GM23338 (cell line): ENCODE measurements around the gene NAAA. TPM values are rescaled to one million over a fixed set of nuclear protein-coding genes. Genes with fewer than 3 reads are reported as not detected.

ENCODE experiments used
- ATAC-seq: fragments of 200-7000 bp; cut with Tn5 transposase; 3 replicates; pipeline ENCODE4 v1.9.1; 2020
- DNase-seq: peaks from one replicate; pipeline ENCODE4 v3.0.0-alpha.2; 2015; ENCODE audit warnings: low spot score
- H2AFZ ChIP-seq: fragments of 200-600 bp; sonication (generic); 2 replicates; pipeline ENCODE4 v1.8.0; 2016; ENCODE audit warnings: antibody characterized with exemption, mild to moderate bottlenecking, moderate library complexity
- H3F3A ChIP-seq: fragments of 200-600 bp; sonication (generic); replicated peaks from 2 replicates; pipeline ENCODE4 v1.8.0; 2017; ENCODE audit warnings: antibody characterized with exemption, mixed run types, low read depth
- H3K27ac ChIP-seq: fragments of 200-600 bp; sonication (generic); 2 replicates; pipeline ENCODE4 v1.6.1; 2016; ENCODE audit warnings: low read depth
- H3K27me3 ChIP-seq: fragments of 200-600 bp; sonication (generic); 2 replicates; pipeline ENCODE4 v1.8.0; 2016; ENCODE audit warnings: mild to moderate bottlenecking, mixed run types, moderate library complexity; ENCODE audit not compliant: insufficient read depth
- H3K36me3 ChIP-seq: fragments of 200-600 bp; sonication (generic); 2 replicates; pipeline ENCODE4 v1.8.0; 2016; ENCODE audit warnings: mild to moderate bottlenecking; ENCODE audit not compliant: insufficient read depth
- H3K4me1 ChIP-seq: fragments of 200-600 bp; sonication (generic); 2 replicates; pipeline ENCODE4 v1.8.0; 2016; ENCODE audit warnings: mild to moderate bottlenecking, moderate library complexity; ENCODE audit not compliant: insufficient read depth
- H3K4me2 ChIP-seq: fragments of 200-600 bp; sonication (generic); 2 replicates; pipeline ENCODE4 v1.7.1; 2017; ENCODE audit warnings: mixed run types
- H3K4me3 ChIP-seq: fragments of 200-600 bp; sonication (generic); 2 replicates; pipeline ENCODE4 v1.6.1; 2016; ENCODE audit warnings: mixed run types
- H3K79me2 ChIP-seq: fragments of 200-600 bp; sonication (generic); replicated peaks from 2 replicates; pipeline ENCODE4 v1.8.0; 2017; ENCODE audit warnings: mild to moderate bottlenecking; ENCODE audit not compliant: insufficient read depth
- H3K9me2 ChIP-seq: fragments of 200-600 bp; sonication (generic); 2 replicates; pipeline ENCODE4 v1.8.0; 2017; ENCODE audit not compliant: insufficient read depth
- H4K20me1 ChIP-seq: fragments of 200-600 bp; sonication (generic); replicated peaks from 2 replicates; pipeline ENCODE4 v1.8.0; 2017; ENCODE audit warnings: mild to moderate bottlenecking; ENCODE audit not compliant: insufficient read depth
- H3K27ac Mint-ChIP-seq: 2 replicates; pipeline ENCODE4 v1.8.0; 2020; ENCODE audit warnings: inconsistent platforms, mild to moderate bottlenecking, moderate library complexity, mixed read lengths
- H3K27me3 Mint-ChIP-seq: 3 replicates; pipeline ENCODE4 v1.8.0; 2022; ENCODE audit warnings: low read depth, mild to moderate bottlenecking, moderate library complexity, mixed read lengths, inconsistent platforms; ENCODE audit not compliant: insufficient read depth, poor library complexity
- H3K36me3 Mint-ChIP-seq: 3 replicates; pipeline ENCODE4 v1.8.0; 2021; ENCODE audit warnings: low read depth, mild to moderate bottlenecking, inconsistent platforms, moderate library complexity, mixed read lengths
- H3K4me1 Mint-ChIP-seq: 3 replicates; pipeline ENCODE4 v1.8.0; 2020; ENCODE audit warnings: mild to moderate bottlenecking, inconsistent platforms, mixed read lengths
- H3K4me3 Mint-ChIP-seq: 3 replicates; pipeline ENCODE4 v1.8.0; 2021; ENCODE audit warnings: moderate library complexity, mild to moderate bottlenecking, inconsistent platforms, mixed read lengths
- H3K9me3 Mint-ChIP-seq: 3 replicates; pipeline ENCODE4 v1.8.0; 2020; ENCODE audit warnings: moderate library complexity, mild to moderate bottlenecking, inconsistent platforms, mixed read lengths
- CREB1 ChIP-seq: fragments of 250-450 bp; sonication (Bioruptor Pico); IDR thresholded peaks from 2 replicates; pipeline ENCODE4 v1.5.0; 2020; ENCODE audit warnings: low read depth, mild to moderate bottlenecking, moderate library complexity
- EZH2 ChIP-seq: fragments of 200-600 bp; sonication (generic); IDR thresholded peaks from one replicate; pipeline ENCODE4 v1.8.0; 2017; ENCODE audit warnings: antibody characterized with exemption, mild to moderate bottlenecking, low read depth; ENCODE audit not compliant: unreplicated experiment
- EZH2phosphoT487 ChIP-seq: fragments of 200-600 bp; sonication (generic); IDR thresholded peaks from one replicate; pipeline ENCODE4 v1.8.1; 2018; ENCODE audit warnings: antibody characterized with exemption; ENCODE audit not compliant: unreplicated experiment
- JUNB ChIP-seq: IDR thresholded peaks from one replicate; pipeline ENCODE4 v1.6.1; 2016; ENCODE audit warnings: antibody characterized with exemption; ENCODE audit not compliant: unreplicated experiment
- NANOG ChIP-seq: IDR thresholded peaks from 2 replicates; pipeline ENCODE4 v1.6.1; 2016; ENCODE audit warnings: antibody characterized with exemption, borderline replicate concordance
- POLR2AphosphoS5 ChIP-seq: IDR thresholded peaks from 2 replicates; pipeline ENCODE4 v1.6.1; 2016; ENCODE audit warnings: antibody characterized with exemption, low read depth
- STAT1 ChIP-seq: IDR thresholded peaks from one replicate; pipeline ENCODE4 v1.6.1; 2016; ENCODE audit warnings: antibody characterized with exemption; ENCODE audit not compliant: unreplicated experiment
- ZNF114 ChIP-seq: fragments of 250-450 bp; sonication (Bioruptor Pico); IDR thresholded peaks from 2 replicates; pipeline ENCODE4 v1.5.0; 2020; ENCODE audit warnings: mild to moderate bottlenecking, moderate library complexity
- ZNF331 ChIP-seq: fragments of 250-450 bp; sonication (Bioruptor Pico); IDR thresholded peaks from 2 replicates; pipeline ENCODE4 v1.5.0; 2020; ENCODE audit warnings: low read depth, mild to moderate bottlenecking, moderate library complexity
- polyA plus RNA-seq: library from polyadenylated mRNA; unstranded; fragments of >200 nt; fragmentation: Nextera tagmentation; extraction: Ambion mirVana; gene quantifications from 2 replicates; pipeline ENCODE4 v1.2.1, GENCODE V29; 2016
- total RNA-seq: library from RNA; depleted of rRNA; stranded (reverse); fragments of >200 nt; shearing (Covaris generic); gene quantifications from 2 replicates; pipeline ENCODE4 v1.2.3, GENCODE V29; 2014
- TF ChIP-seq, protein P1 (sequence below), 2 experiments: fragments of 200-600 bp in 1 of 2; sonication (generic) in 1 of 2; conservative IDR thresholded peaks; 2 replicates each; pipeline versions ENCODE4 v1.5.1 to v1.6.1; 2016 to 2017; ENCODE audit warnings: antibody characterized with exemption in 2 of 2, low read depth in 2 of 2, mild to moderate bottlenecking in 2 of 2, moderate library complexity in 1 of 2
- TF ChIP-seq, protein P2 (sequence below): IDR thresholded peaks from 2 replicates; pipeline ENCODE4 v1.6.1; 2016; ENCODE audit warnings: antibody characterized with exemption
- TF ChIP-seq, protein P3 (sequence below): fragments of 250-450 bp; sonication (Bioruptor Pico); IDR thresholded peaks from 2 replicates; pipeline ENCODE4 v1.5.0; 2020; ENCODE audit warnings: mild to moderate bottlenecking, moderate library complexity
- TF ChIP-seq, protein P4 (sequence below): IDR thresholded peaks from one replicate; pipeline ENCODE4 v1.6.1; 2018; ENCODE audit warnings: antibody characterized with exemption; ENCODE audit not compliant: unreplicated experiment

NAAA gene
- total and polyA plus RNA-seq, 2 experiments from 2014 or later = 13.2 to 36.6 TPM

DNA sequence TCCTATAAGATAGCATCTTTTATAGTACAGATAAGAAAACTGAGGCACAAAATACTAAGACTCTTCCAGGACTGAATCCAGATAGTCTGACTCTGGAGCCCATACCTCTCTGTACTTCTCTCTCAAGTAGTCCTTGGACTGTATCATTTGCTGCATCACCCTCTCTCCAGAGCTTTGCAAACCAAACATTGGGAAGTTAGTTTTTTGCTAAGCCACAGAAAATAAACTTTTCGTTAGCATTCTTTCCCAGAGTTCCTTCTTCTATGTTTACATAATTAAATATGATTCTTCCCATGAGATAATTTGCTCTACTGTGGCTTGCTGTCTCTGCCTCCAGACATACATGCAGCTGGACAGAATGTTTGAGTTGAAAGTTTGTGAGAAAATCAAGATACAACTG, 60.5 kb downstream of the NAAA start (continued):
- TF ChIP-seq, protein P1, sequence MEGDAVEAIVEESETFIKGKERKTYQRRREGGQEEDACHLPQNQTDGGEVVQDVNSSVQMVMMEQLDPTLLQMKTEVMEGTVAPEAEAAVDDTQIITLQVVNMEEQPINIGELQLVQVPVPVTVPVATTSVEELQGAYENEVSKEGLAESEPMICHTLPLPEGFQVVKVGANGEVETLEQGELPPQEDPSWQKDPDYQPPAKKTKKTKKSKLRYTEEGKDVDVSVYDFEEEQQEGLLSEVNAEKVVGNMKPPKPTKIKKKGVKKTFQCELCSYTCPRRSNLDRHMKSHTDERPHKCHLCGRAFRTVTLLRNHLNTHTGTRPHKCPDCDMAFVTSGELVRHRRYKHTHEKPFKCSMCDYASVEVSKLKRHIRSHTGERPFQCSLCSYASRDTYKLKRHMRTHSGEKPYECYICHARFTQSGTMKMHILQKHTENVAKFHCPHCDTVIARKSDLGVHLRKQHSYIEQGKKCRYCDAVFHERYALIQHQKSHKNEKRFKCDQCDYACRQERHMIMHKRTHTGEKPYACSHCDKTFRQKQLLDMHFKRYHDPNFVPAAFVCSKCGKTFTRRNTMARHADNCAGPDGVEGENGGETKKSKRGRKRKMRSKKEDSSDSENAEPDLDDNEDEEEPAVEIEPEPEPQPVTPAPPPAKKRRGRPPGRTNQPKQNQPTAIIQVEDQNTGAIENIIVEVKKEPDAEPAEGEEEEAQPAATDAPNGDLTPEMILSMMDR (conservative IDR thresholded peaks at IDR 0.05; ENCODE audit: low read depth in 2 of 2) = no peak
- no peak for TF ChIP-seq STAT1
- TF ChIP-seq JUNB = no peak

DNA sequence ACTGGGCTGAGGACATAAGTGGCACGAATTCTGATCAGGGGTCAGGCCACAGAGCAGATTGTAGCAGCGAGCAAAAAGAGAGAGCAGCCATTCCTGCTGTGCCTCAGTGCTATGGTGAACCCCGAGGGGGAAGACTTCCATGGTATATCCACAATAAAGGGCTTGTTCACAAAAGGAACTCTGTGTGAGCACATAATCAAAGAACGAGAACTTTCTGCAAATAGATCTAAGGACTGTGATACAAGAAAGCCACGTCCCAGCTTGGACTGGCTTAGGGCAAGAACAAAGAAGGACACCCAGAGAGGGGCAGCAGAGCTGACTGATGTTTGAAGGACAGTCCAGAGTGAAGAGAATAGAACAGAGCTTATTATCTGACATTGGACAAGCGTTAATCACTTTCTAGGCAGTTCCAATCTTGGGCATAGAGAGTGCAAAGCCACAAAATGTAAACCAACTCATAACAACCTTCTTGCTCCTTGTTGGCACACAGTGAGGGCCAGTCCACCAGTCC, 62.5 kb downstream of the NAAA start:
- Histone ChIP-seq H3F3A (no peaks in the 10 kb centered on the region), H3K9me2 (no peaks in the 10 kb centered on the region; the same call in 1 of the 2 replicates), H3K79me2 (no peaks in the 10 kb centered on the region), H3K27ac (no peak overlapping the region), H4K20me1 (no peaks in the 10 kb centered on the region), H3K4me3 (no peak overlapping the region), H3K4me2 (no peak overlapping the region), H3K27me3 (no peaks in the 10 kb centered on the region), H3K36me3 (no peaks in the 10 kb centered on the region), H2AFZ (peak overlapping the region; percentile 91), H3K4me1 (0 out of 2 replicates have a peak, but pooled peaks cover 3% of the 10 kb centered on the region)
- Mint-ChIP-seq H3K4me3 (no peak overlapping the region), H3K27ac (no peak overlapping the region), H3K9me3 (no peaks in the 10 kb centered on the region), H3K4me1 (peaks cover 7% of the 10 kb centered on the region), H3K27me3 (peaks cover 1% of the 10 kb centered on the region), H3K36me3 (no peaks in the 10 kb centered on the region)
- DNase-seq (no peak), ATAC-seq (peak; percentile 49)
- TF ChIP-seq POLR2AphosphoS5 (no peak), ZNF114 (CRISPR knock-in tag) (no peak), NANOG (no peak), EZH2 (no peak), CREB1 (CRISPR knock-in tag) (no peak), STAT1 (no peak), ZNF331 (CRISPR knock-in tag) (no peak), EZH2phosphoT487 (no peak), JUNB (no peak)
- TF ChIP-seq, protein P2, sequence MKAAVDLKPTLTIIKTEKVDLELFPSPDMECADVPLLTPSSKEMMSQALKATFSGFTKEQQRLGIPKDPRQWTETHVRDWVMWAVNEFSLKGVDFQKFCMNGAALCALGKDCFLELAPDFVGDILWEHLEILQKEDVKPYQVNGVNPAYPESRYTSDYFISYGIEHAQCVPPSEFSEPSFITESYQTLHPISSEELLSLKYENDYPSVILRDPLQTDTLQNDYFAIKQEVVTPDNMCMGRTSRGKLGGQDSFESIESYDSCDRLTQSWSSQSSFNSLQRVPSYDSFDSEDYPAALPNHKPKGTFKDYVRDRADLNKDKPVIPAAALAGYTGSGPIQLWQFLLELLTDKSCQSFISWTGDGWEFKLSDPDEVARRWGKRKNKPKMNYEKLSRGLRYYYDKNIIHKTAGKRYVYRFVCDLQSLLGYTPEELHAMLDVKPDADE = no peak
- TF ChIP-seq, protein P3, sequence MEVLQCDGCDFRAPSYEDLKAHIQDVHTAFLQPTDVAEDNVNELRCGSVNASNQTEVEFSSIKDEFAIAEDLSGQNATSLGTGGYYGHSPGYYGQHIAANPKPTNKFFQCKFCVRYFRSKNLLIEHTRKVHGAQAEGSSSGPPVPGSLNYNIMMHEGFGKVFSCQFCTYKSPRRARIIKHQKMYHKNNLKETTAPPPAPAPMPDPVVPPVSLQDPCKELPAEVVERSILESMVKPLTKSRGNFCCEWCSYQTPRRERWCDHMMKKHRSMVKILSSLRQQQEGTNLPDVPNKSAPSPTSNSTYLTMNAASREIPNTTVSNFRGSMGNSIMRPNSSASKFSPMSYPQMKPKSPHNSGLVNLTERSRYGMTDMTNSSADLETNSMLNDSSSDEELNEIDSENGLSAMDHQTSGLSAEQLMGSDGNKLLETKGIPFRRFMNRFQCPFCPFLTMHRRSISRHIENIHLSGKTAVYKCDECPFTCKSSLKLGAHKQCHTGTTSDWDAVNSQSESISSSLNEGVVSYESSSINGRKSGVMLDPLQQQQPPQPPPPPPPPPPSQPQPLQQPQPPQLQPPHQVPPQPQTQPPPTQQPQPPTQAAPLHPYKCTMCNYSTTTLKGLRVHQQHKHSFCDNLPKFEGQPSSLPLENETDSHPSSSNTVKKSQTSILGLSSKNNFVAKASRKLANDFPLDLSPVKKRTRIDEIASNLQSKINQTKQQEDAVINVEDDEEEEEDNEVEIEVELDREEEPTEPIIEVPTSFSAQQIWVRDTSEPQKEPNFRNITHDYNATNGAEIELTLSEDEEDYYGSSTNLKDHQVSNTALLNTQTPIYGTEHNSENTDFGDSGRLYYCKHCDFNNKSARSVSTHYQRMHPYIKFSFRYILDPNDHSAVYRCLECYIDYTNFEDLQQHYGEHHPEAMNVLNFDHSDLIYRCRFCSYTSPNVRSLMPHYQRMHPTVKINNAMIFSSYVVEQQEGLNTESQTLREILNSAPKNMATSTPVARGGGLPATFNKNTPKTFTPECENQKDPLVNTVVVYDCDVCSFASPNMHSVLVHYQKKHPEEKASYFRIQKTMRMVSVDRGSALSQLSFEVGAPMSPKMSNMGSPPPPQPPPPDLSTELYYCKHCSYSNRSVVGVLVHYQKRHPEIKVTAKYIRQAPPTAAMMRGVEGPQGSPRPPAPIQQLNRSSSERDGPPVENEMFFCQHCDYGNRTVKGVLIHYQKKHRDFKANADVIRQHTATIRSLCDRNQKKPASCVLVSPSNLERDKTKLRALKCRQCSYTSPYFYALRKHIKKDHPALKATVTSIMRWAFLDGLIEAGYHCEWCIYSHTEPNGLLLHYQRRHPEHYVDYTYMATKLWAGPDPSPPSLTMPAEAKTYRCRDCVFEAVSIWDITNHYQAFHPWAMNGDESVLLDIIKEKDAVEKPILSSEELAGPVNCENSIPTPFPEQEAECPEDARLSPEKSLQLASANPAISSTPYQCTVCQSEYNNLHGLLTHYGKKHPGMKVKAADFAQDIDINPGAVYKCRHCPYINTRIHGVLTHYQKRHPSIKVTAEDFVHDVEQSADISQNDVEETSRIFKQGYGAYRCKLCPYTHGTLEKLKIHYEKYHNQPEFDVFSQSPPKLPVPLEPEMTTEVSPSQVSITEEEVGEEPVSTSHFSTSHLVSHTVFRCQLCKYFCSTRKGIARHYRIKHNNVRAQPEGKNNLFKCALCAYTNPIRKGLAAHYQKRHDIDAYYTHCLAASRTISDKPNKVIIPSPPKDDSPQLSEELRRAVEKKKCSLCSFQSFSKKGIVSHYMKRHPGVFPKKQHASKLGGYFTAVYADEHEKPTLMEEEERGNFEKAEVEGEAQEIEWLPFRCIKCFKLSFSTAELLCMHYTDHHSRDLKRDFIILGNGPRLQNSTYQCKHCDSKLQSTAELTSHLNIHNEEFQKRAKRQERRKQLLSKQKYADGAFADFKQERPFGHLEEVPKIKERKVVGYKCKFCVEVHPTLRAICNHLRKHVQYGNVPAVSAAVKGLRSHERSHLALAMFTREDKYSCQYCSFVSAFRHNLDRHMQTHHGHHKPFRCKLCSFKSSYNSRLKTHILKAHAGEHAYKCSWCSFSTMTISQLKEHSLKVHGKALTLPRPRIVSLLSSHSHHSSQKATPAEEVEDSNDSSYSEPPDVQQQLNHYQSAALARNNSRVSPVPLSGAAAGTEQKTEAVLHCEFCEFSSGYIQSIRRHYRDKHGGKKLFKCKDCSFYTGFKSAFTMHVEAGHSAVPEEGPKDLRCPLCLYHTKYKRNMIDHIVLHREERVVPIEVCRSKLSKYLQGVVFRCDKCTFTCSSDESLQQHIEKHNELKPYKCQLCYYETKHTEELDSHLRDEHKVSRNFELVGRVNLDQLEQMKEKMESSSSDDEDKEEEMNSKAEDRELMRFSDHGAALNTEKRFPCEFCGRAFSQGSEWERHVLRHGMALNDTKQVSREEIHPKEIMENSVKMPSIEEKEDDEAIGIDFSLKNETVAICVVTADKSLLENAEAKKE (CRISPR knock-in tag) = no peak
- TF ChIP-seq, protein P4, sequence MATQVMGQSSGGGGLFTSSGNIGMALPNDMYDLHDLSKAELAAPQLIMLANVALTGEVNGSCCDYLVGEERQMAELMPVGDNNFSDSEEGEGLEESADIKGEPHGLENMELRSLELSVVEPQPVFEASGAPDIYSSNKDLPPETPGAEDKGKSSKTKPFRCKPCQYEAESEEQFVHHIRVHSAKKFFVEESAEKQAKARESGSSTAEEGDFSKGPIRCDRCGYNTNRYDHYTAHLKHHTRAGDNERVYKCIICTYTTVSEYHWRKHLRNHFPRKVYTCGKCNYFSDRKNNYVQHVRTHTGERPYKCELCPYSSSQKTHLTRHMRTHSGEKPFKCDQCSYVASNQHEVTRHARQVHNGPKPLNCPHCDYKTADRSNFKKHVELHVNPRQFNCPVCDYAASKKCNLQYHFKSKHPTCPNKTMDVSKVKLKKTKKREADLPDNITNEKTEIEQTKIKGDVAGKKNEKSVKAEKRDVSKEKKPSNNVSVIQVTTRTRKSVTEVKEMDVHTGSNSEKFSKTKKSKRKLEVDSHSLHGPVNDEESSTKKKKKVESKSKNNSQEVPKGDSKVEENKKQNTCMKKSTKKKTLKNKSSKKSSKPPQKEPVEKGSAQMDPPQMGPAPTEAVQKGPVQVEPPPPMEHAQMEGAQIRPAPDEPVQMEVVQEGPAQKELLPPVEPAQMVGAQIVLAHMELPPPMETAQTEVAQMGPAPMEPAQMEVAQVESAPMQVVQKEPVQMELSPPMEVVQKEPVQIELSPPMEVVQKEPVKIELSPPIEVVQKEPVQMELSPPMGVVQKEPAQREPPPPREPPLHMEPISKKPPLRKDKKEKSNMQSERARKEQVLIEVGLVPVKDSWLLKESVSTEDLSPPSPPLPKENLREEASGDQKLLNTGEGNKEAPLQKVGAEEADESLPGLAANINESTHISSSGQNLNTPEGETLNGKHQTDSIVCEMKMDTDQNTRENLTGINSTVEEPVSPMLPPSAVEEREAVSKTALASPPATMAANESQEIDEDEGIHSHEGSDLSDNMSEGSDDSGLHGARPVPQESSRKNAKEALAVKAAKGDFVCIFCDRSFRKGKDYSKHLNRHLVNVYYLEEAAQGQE = no peak
